Calu3 (cell line): ENCODE measurements around the gene UBR7. TPM values are rescaled to one million over a fixed set of nuclear protein-coding genes. Genes with fewer than 3 reads are reported as not detected.

Experiments
- BruUV-seq: library from RNA; stranded (reverse); fragments of 400-500 nt; replicated peaks from 2 replicates; lab custom pipeline; 2021; lab: Mats Ljungman, UMichigan
- CTCF ChIA-PET: fragments of 300-600 bp; sonication (Branson Sonifier 250); formaldehyde crosslinking; loops from one replicate; lab custom pipeline; 2022; ENCODE audit warnings: antibody characterized with exemption; lab: Charles Lee
- DNase-seq: peaks from one replicate; pipeline ENCODE4 v3.0.0; 2022
- H3K27ac Mint-ChIP-seq: one replicate; pipeline ENCODE4 v1.8.0; 2022; ENCODE audit warnings: mixed read lengths; ENCODE audit not compliant: unreplicated experiment
- H3K27me3 Mint-ChIP-seq: one replicate; pipeline ENCODE4 v1.8.0; 2022; ENCODE audit warnings: mixed read lengths; ENCODE audit not compliant: unreplicated experiment
- H3K36me3 Mint-ChIP-seq: one replicate; pipeline ENCODE4 v1.8.0; 2022; ENCODE audit warnings: mild to moderate bottlenecking, moderate library complexity, mixed read lengths; ENCODE audit not compliant: insufficient read depth, unreplicated experiment
- H3K4me1 Mint-ChIP-seq: one replicate; pipeline ENCODE4 v1.8.0; 2022; ENCODE audit warnings: mild to moderate bottlenecking, low read depth, mixed read lengths; ENCODE audit not compliant: unreplicated experiment
- H3K4me3 Mint-ChIP-seq: one replicate; pipeline ENCODE4 v1.8.0; 2022; ENCODE audit warnings: mild to moderate bottlenecking, low read depth, moderate library complexity, mixed read lengths; ENCODE audit not compliant: unreplicated experiment
- H3K9me3 Mint-ChIP-seq: one replicate; pipeline ENCODE4 v1.8.0; 2022; ENCODE audit warnings: low read depth, mixed read lengths; ENCODE audit not compliant: unreplicated experiment
- CTCF ChIP-seq: fragments of 200-600 bp; IDR thresholded peaks from one replicate; pipeline ENCODE4 v1.8.0; 2022; ENCODE audit warnings: antibody characterized with exemption; ENCODE audit not compliant: unreplicated experiment
- intact Hi-C: fragments of 100-400 bp; cut with micrococcal nuclease; formaldehyde crosslinking; loops from one replicate; pipeline ENCODE4 v1.10.0; 2022; ENCODE audit not compliant: unreplicated experiment
- total RNA-seq: library from RNA; stranded (reverse); gene quantifications from 2 replicates; pipeline ENCODE4 v1.2.3, GENCODE V29; 2022

The UBR7 gene
- total RNA-seq, 1 experiment from 2014 or later = 20.3 TPM

- TF ChIP-seq CTCF = no peak
- no peak overlapping the region for H3K4me3 Mint-ChIP-seq
Observed at GRCh38 chr14:93274055-93274806, 67.2 kb downstream of the UBR7 start.

GRCh38 chr14:93276031-93276716 lies 69.1 kb downstream of the UBR7 start:
- DNase-seq = no peak
- no peaks in the 10 kb centered on the region for H3K9me3 Mint-ChIP-seq
- H3K4me3 Mint-ChIP-seq = no peak overlapping the region
- no peaks in the 10 kb centered on the region for H3K36me3 Mint-ChIP-seq
- H3K4me1 Mint-ChIP-seq = peaks cover 12% of the 10 kb centered on the region
- TF ChIP-seq CTCF = no peak
- H3K27me3 Mint-ChIP-seq = no peaks in the 10 kb centered on the region
- CTCF ChIA-PET = interaction anchor here (1.9 kb wide), 1 partner anchor 10 kb away, joined by 8 read pairs; no protein-coding TSS in a partner anchor
- BruUV-seq = no TSS peak
- no peak overlapping the region for H3K27ac Mint-ChIP-seq
- intact Hi-C loops = no loop called here

More at GRCh38 chr14:93274055-93274806, 67.2 kb downstream of the UBR7 start:
- no peaks in the 10 kb centered on the region for H3K36me3 Mint-ChIP-seq
- H3K4me1 Mint-ChIP-seq = peaks cover 12% of the 10 kb centered on the region
- CTCF ChIA-PET = no interaction called here
- H3K27ac Mint-ChIP-seq = no peak overlapping the region
- intact Hi-C loops = no loop called here
- BruUV-seq = no TSS peak
- no peaks in the 10 kb centered on the region for H3K9me3 Mint-ChIP-seq
- no peak for DNase-seq
- no peaks in the 10 kb centered on the region for H3K27me3 Mint-ChIP-seq

Other genes with a start within 250 kb of the UBR7 start
- gene ITPK1, start 91.3 kb upstream of the UBR7 start, total RNA-seq = 94.3 and 109 TPM in 2 replicates
- gene MOAP1, start 22.4 kb upstream of the UBR7 start, total RNA-seq = 20.0 and 23.4 TPM in 2 replicates
- 21.3 and 22.7 TPM in 2 replicates for gene LYSET, start 21.9 kb upstream of the UBR7 start, total RNA-seq
- gene GON7, start 191 bp upstream of the UBR7 start, total RNA-seq = 13.3 and 13.5 TPM in 2 replicates
- 39.3 and 42.0 TPM in 2 replicates for gene BTBD7, start 125.8 kb downstream of the UBR7 start, total RNA-seq
- not detected in 2 replicates for gene COX8C, start 139.9 kb downstream of the UBR7 start, total RNA-seq
- gene UNC79, start 223.7 kb downstream of the UBR7 start, total RNA-seq = 0.07 TPM in 1 of 2 replicates, not detected in the other